Nucleus accumbens (tissue), 56 donors: ENCODE measurements around the gene KRTAP4-8.
"Not testable (repeated sequence)": the region's sequence is repeated elsewhere in the genome, so short reads cannot be mapped to it uniquely, and the experiment has no call there.

Experiments
- DNase-seq, 56 donors: peaks; one replicate each; lab custom pipeline; 2025; lab: John Stamatoyannopoulos, UW

KRTAP4-8 gene

GRCh38 chr17:41067281-41067680 is 30.7 kb downstream of the KRTAP4-8 start:
- no peak for DNase-seq

- no peak for DNase-seq
Measured at GRCh38 chr17:41065829-41066624, 31.9 kb downstream of the KRTAP4-8 start, which contains the start of gene KRTAP2-4. TSS of gene KRTAP2-4 (minus strand) at chr17:41065879. CDS start at chr17:41065845, 34 bp downstream.

- DNase-seq = not testable (repeated sequence)
Measured at GRCh38 chr17:41065016-41065689, 32.8 kb downstream of the KRTAP4-8 start.

- DNase-seq = no peak
Measured at GRCh38 chr17:41064301-41064700, 33.6 kb downstream of the KRTAP4-8 start.

GRCh38 chr17:41063449-41063848 is 34.5 kb downstream of the KRTAP4-8 start:
- DNase-seq = no peak

- DNase-seq = no peak
Measured at GRCh38 chr17:41061964-41062363, 36.0 kb downstream of the KRTAP4-8 start.

- no peak for DNase-seq
Measured at GRCh38 chr17:41060052-41060604, 37.8 kb downstream of the KRTAP4-8 start, which contains the start of gene KRTAP2-3. TSS of gene KRTAP2-3 (minus strand) at chr17:41060114. CDS start at chr17:41060050, 64 bp downstream.

GRCh38 chr17:41059276-41060051 is 38.5 kb downstream of the KRTAP4-8 start:
- not testable (repeated sequence) for DNase-seq

- no peak for DNase-seq
Measured at GRCh38 chr17:41058741-41059140, 39.2 kb downstream of the KRTAP4-8 start.

- DNase-seq = no peak
Measured at GRCh38 chr17:41057547-41057946, 40.4 kb downstream of the KRTAP4-8 start.

- not testable (repeated sequence) for DNase-seq
Measured at GRCh38 chr17:41055130-41055529, 42.8 kb downstream of the KRTAP4-8 start, which contains the start of gene KRTAP2-2. TSS of gene KRTAP2-2 (minus strand) at chr17:41055230. CDS start at chr17:41055211, 19 bp downstream.

GRCh38 chr17:41054556-41054955 is 43.4 kb downstream of the KRTAP4-8 start:
- not testable (repeated sequence) for DNase-seq

GRCh38 chr17:41054025-41054424 is 43.9 kb downstream of the KRTAP4-8 start:
- no peak for DNase-seq

- no peak for DNase-seq
Measured at GRCh38 chr17:41052566-41052965, 45.4 kb downstream of the KRTAP4-8 start.

GRCh38 chr17:41049110-41049509 is 48.8 kb downstream of the KRTAP4-8 start:
- no peak for DNase-seq

- no peak for DNase-seq
Measured at GRCh38 chr17:41048441-41048840, 49.5 kb downstream of the KRTAP4-8 start.
